ENCODE results near the gene COA1.

The COA1 gene

GRCh38 chr7:43592326-43592725 lies 137.0 kb downstream of the COA1 start:
- DNase-seq (ENCODE audit: low read depth, low spot score) = no peak

GRCh38 chr7:43591558-43592180 lies 137.7 kb downstream of the COA1 start:
- DNase-seq (ENCODE audit: low read depth, low spot score) = no peak

- no peak for DNase-seq (ENCODE audit: low read depth, low spot score)
Measured at GRCh38 chr7:43590862-43591557, 138.3 kb downstream of the COA1 start.

GRCh38 chr7:43589728-43590127 lies 139.6 kb downstream of the COA1 start:
- DNase-seq (ENCODE audit: low read depth, low spot score) = no peak
